H1 (cell line): ENCODE results near the gene TRHDE. TPM values are rescaled to one million over a fixed set of nuclear protein-coding genes. Genes with fewer than 3 reads are reported as not detected.

ENCODE experiments used
- CTCF ChIA-PET: fragments of 300-600 bp; sonication (Branson Sonifier 250); formaldehyde crosslinking; loops from one replicate; lab custom pipeline; 2021; ENCODE audit not compliant: partially characterized antibody; lab: Charles Lee
- POLR2A ChIA-PET: fragments of 300-600 bp; sonication (Branson Sonifier 250); formaldehyde crosslinking; loops from one replicate; lab custom pipeline; 2021; ENCODE audit warnings: inconsistent platforms; ENCODE audit not compliant: partially characterized antibody; lab: Charles Lee
- DNase-seq, 2 experiments: peaks; one replicate each; pipeline versions ENCODE4 v3.0.0 to v3.0.0-alpha.2; 2010 to 2022; ENCODE audit warnings: low spot score in 2 of 2, low read depth in 1 of 2, mixed read lengths in 1 of 2
- FAIRE-seq: peaks from 2 replicates; lab custom pipeline; 2011; peaks lifted over from hg19 to GRCh38; lab: Jason Lieb, UNC
- H2AFZ ChIP-seq: 2 replicates; pipeline ENCODE4 v1.8.1; 2012; ENCODE audit warnings: low read length, inconsistent platforms
- H2AK5ac ChIP-seq: 2 replicates; pipeline ENCODE4 v1.6.1; 2013; ENCODE audit warnings: low read depth, low read length
- H2BK120ac ChIP-seq: replicated peaks from 2 replicates; pipeline ENCODE3; 2013; ENCODE audit warnings: low read depth, low read length, inconsistent platforms
- H2BK12ac ChIP-seq: 2 replicates; pipeline ENCODE4 v1.6.1; 2013; ENCODE audit warnings: low read depth, low read length
- H2BK15ac ChIP-seq: 2 replicates; pipeline ENCODE4 v1.6.1; 2013; ENCODE audit warnings: low read length
- H2BK20ac ChIP-seq: 2 replicates; pipeline ENCODE4 v1.6.1; 2013; ENCODE audit warnings: low read length
- H2BK5ac ChIP-seq: 2 replicates; pipeline ENCODE4 v1.6.1; 2013; ENCODE audit warnings: low read depth, low read length
- H3K14ac ChIP-seq: 2 replicates; pipeline ENCODE4 v1.6.1; 2013; ENCODE audit warnings: inconsistent platforms; ENCODE audit not compliant: insufficient read length
- H3K18ac ChIP-seq: 2 replicates; pipeline ENCODE4 v1.6.1; 2013; ENCODE audit warnings: low read length; ENCODE audit errors: extremely low read depth
- H3K23ac ChIP-seq: 2 replicates; pipeline ENCODE4 v1.6.1; 2013; ENCODE audit warnings: inconsistent platforms; ENCODE audit not compliant: insufficient read length
- H3K23me2 ChIP-seq: 2 replicates; pipeline ENCODE4 v1.6.1; 2013; ENCODE audit warnings: low read depth, low read length
- H3K27ac ChIP-seq: 2 replicates; pipeline ENCODE4 v1.6.1; 2011; ENCODE audit warnings: low read depth, low read length, inconsistent platforms
- H3K27me3 ChIP-seq, 4 experiments: replicated peaks in 1 of 4; 1 replicate in 1 of 4; 2 replicates in 3 of 4; pipeline versions ENCODE4 v1.6.1 to v1.8.1; 2011 to 2013; ENCODE audit warnings: low read length in 3 of 4, mild to moderate bottlenecking in 3 of 4, inconsistent platforms in 2 of 4, mixed read lengths in 2 of 4, moderate library complexity in 1 of 4; ENCODE audit not compliant: control insufficient read depth in 3 of 4, insufficient read depth in 3 of 4; ENCODE audit errors: extremely low read depth in 1 of 4
- H3K36me3 ChIP-seq, 4 experiments: 2 replicates each; pipeline versions ENCODE4 v1.6.1 to v1.8.1; 2011 to 2013; ENCODE audit warnings: mild to moderate bottlenecking in 4 of 4, low read length in 3 of 4, moderate library complexity in 2 of 4, control low read depth in 1 of 4, inconsistent platforms in 1 of 4; ENCODE audit not compliant: insufficient read depth in 4 of 4, control insufficient read depth in 2 of 4
- H3K4ac ChIP-seq: replicated peaks from 2 replicates; pipeline ENCODE3; 2013; ENCODE audit warnings: low read length, low read depth, mixed read lengths, inconsistent platforms; ENCODE audit not compliant: insufficient read length
- H3K4me1 ChIP-seq, 4 experiments: replicated peaks in 1 of 4; 1 replicate in 1 of 4; 2 replicates in 3 of 4; pipeline versions ENCODE4 v1.6.1 to v1.8.1; 2011 to 2013; ENCODE audit warnings: low read length in 3 of 4, inconsistent platforms in 2 of 4, mixed read lengths in 1 of 4; ENCODE audit not compliant: insufficient read depth in 4 of 4, control insufficient read depth in 3 of 4
- H3K4me2 ChIP-seq, 2 experiments: 2 replicates each; pipeline versions ENCODE4 v1.6.1 to v1.8.1; 2011 to 2013; ENCODE audit warnings: low read depth in 2 of 2, low read length in 2 of 2, control low read depth in 1 of 2, inconsistent platforms in 1 of 2, mild to moderate bottlenecking in 1 of 2; ENCODE audit not compliant: insufficient read depth in 1 of 2
- H3K4me3 ChIP-seq, 4 experiments: fragments of 200-600, 300-600 bp in 1 of 4; sonication (generic), shearing (Covaris generic), sonication (Bioruptor Twin) in 1 of 4; 2 replicates each; pipeline versions ENCODE4 v1.5.1 to v1.8.1; 2011 to 2016; ENCODE audit warnings: low read length in 4 of 4, low read depth in 3 of 4, control low read depth in 2 of 4, inconsistent platforms in 2 of 4, mild to moderate bottlenecking in 2 of 4, mixed read lengths in 1 of 4, moderate library complexity in 1 of 4; ENCODE audit not compliant: insufficient read depth in 2 of 4; ENCODE audit errors: extremely low read depth in 1 of 4
- H3K56ac ChIP-seq: replicated peaks from 2 replicates; pipeline ENCODE3; 2013; ENCODE audit warnings: low read depth, mild to moderate bottlenecking, mixed read lengths, low read length, inconsistent platforms; ENCODE audit not compliant: insufficient read length
- H3K79me1 ChIP-seq: 2 replicates; pipeline ENCODE4 v1.6.1; 2013; ENCODE audit warnings: low read depth, low read length, control low read depth
- H3K79me2 ChIP-seq, 2 experiments: 2 replicates each; pipeline versions ENCODE4 v1.6.1 to v1.8.1; 2012 to 2013; ENCODE audit warnings: low read length in 2 of 2, mild to moderate bottlenecking in 2 of 2, inconsistent platforms in 1 of 2; ENCODE audit not compliant: insufficient read depth in 2 of 2, control insufficient read depth in 1 of 2
- H3K9ac ChIP-seq, 4 experiments: replicated peaks in 1 of 4; 1 replicate in 1 of 4; 2 replicates in 3 of 4; pipeline versions ENCODE4 v1.6.1 to v1.8.1; 2011 to 2013; ENCODE audit warnings: low read depth in 3 of 4, low read length in 3 of 4, control low read depth in 2 of 4, mild to moderate bottlenecking in 2 of 4, moderate library complexity in 2 of 4, inconsistent platforms in 1 of 4; ENCODE audit errors: extremely low read depth in 1 of 4
- H3K9me3 ChIP-seq, 2 experiments: 2 replicates each; pipeline versions ENCODE4 v1.6.1 to v1.8.1; 2012 to 2013; ENCODE audit warnings: mild to moderate bottlenecking in 2 of 2, moderate library complexity in 2 of 2, control low read depth in 1 of 2, inconsistent platforms in 1 of 2, low read depth in 1 of 2, low read length in 1 of 2, mixed read lengths in 1 of 2; ENCODE audit not compliant: insufficient read depth in 2 of 2
- H4K20me1 ChIP-seq, 2 experiments: replicated peaks in 1 of 2; 2 replicates each; pipeline versions ENCODE3 to v1.8.1; 2011 to 2013; ENCODE audit warnings: inconsistent platforms in 2 of 2, low read length in 2 of 2, mild to moderate bottlenecking in 1 of 2; ENCODE audit not compliant: insufficient read depth in 2 of 2, control insufficient read depth in 1 of 2
- H4K5ac ChIP-seq: 2 replicates; pipeline ENCODE4 v1.6.1; 2013; ENCODE audit warnings: low read length, low read depth, mixed read lengths, inconsistent platforms; ENCODE audit not compliant: insufficient read length
- H4K8ac ChIP-seq: 2 replicates; pipeline ENCODE4 v1.8.0; 2013; ENCODE audit warnings: mild to moderate bottlenecking, moderate library complexity, low read length, inconsistent platforms; ENCODE audit not compliant: insufficient read depth; ENCODE audit errors: extremely low read depth
- H4K91ac ChIP-seq: replicated peaks from 2 replicates; pipeline ENCODE3; 2013; ENCODE audit warnings: low read length, mixed read lengths, inconsistent platforms; ENCODE audit not compliant: insufficient read length
- CEBPB ChIP-seq: IDR thresholded peaks from 2 replicates; pipeline ENCODE4 v1.6.1; 2012; ENCODE audit warnings: low read depth, low read length
- FOSL1 ChIP-seq: IDR thresholded peaks from 2 replicates; pipeline ENCODE4 v1.6.1; 2011; ENCODE audit warnings: mild to moderate bottlenecking, low read depth, low read length, moderate library complexity; ENCODE audit not compliant: insufficient read depth
- JUN ChIP-seq: IDR thresholded peaks from 2 replicates; pipeline ENCODE4 v1.6.1; 2011; ENCODE audit warnings: low read depth, mild to moderate bottlenecking, improper control_type of control experiment, low read length
- KDM4A ChIP-seq: IDR thresholded peaks from one replicate; pipeline ENCODE4 v1.7.1; 2012; ENCODE audit warnings: low read depth, mild to moderate bottlenecking, moderate library complexity, low read length, inconsistent platforms; ENCODE audit not compliant: severe bottlenecking
- NRF1 ChIP-seq: IDR thresholded peaks from 2 replicates; pipeline ENCODE4 v1.6.1; 2011; ENCODE audit warnings: mild to moderate bottlenecking, low read depth, low read length, improper control_type of control experiment
- POLR2AphosphoS5 ChIP-seq: IDR thresholded peaks from 2 replicates; pipeline ENCODE4 v1.6.1; 2011; ENCODE audit warnings: low read depth, low read length
- POU5F1 ChIP-seq: IDR thresholded peaks from 2 replicates; pipeline ENCODE4 v1.6.1; 2011; ENCODE audit warnings: low read depth, mild to moderate bottlenecking, low read length, moderate library complexity
- RAD21 ChIP-seq, 2 experiments: IDR thresholded peaks in 1 of 2; conservative IDR thresholded peaks in 1 of 2; 2 replicates each; pipeline ENCODE4 v1.6.1; 2011; ENCODE audit warnings: low read depth in 2 of 2, low read length in 2 of 2, improper control_type of control experiment in 1 of 2, inconsistent platforms in 1 of 2, mild to moderate bottlenecking in 1 of 2, moderate library complexity in 1 of 2
- RBBP5 ChIP-seq: IDR thresholded peaks from 2 replicates; pipeline ENCODE4 v1.7.1; 2012; ENCODE audit warnings: low read depth, mild to moderate bottlenecking, inconsistent platforms, low read length, moderate library complexity, borderline replicate concordance
- SIN3A ChIP-seq, 2 experiments: IDR thresholded peaks in 1 of 2; conservative IDR thresholded peaks in 1 of 2; 2 replicates each; pipeline ENCODE4 v1.6.1; 2011 to 2012; ENCODE audit warnings: low read length in 2 of 2, improper control_type of control experiment in 1 of 2, low read depth in 1 of 2, mild to moderate bottlenecking in 1 of 2
- SIX5 ChIP-seq: IDR thresholded peaks from 2 replicates; pipeline ENCODE4 v1.6.1; 2011; ENCODE audit warnings: mild to moderate bottlenecking, low read depth, low read length
- TAF7 ChIP-seq: optimal IDR thresholded peaks from 2 replicates; pipeline ENCODE3; 2011; ENCODE audit warnings: low read depth, mild to moderate bottlenecking, inconsistent platforms, low read length, moderate library complexity, borderline replicate concordance
- WGBS, 2 experiments: shearing (Covaris generic) in 1 of 2; methylation state at CpG; one replicate each; pipeline versions ENCODE4 v1.1.6 to v1.1.7; 2013 to 2015; ENCODE audit warnings: low lambda C conversion rate in 2 of 2, mixed read lengths in 2 of 2, inconsistent platforms in 1 of 2, low coverage in 1 of 2, missing lambda C conversion rate in 1 of 2; ENCODE audit not compliant: insufficient replicate concordance in 2 of 2, insufficient coverage in 1 of 2, insufficient read length in 1 of 2; ENCODE audit errors: extremely low coverage in 1 of 2, missing lambda C conversion rate in 1 of 2; 5-methylcytosine and 5-hydroxymethylcytosine counted together
- polyA plus RNA-seq, 7 experiments: library from polyadenylated mRNA; depleted of rRNA in 3 of 7; stranded (reverse) in 5 of 7; unstranded in 2 of 7; fragments of >200 nt in 5 of 7; fragments of 200-250 nt in 2 of 7; gene quantifications; 1 replicate in 5 of 7; 2 replicates in 1 of 7; 4 replicates in 1 of 7; pipeline versions ENCODE4 v1.2.1 to v1.2.3, GENCODE V29; 2011 to 2013; ENCODE audit warnings: missing spikeins in 2 of 7, mixed read lengths in 2 of 7
- total RNA-seq: library from RNA; stranded (reverse); fragmentation: NEBNext Ultra II Directional; extraction: Animal tissue kit (Norgen Biotek cat#: 25700); gene quantifications from 2 replicates; pipeline ENCODE4 v1.2.1, GENCODE V29; 2021
- TF ChIP-seq, protein P1 (sequence below): IDR thresholded peaks from 2 replicates; pipeline ENCODE4 v1.6.1; 2012; ENCODE audit warnings: low read length, inconsistent platforms

TRHDE gene
- total and polyA plus RNA-seq, 2 of the 8 experiments (the other 6 are each of a cell fraction or from before 2014, with no cell fraction given), result 1.3 to 5.0 TPM

DNA sequence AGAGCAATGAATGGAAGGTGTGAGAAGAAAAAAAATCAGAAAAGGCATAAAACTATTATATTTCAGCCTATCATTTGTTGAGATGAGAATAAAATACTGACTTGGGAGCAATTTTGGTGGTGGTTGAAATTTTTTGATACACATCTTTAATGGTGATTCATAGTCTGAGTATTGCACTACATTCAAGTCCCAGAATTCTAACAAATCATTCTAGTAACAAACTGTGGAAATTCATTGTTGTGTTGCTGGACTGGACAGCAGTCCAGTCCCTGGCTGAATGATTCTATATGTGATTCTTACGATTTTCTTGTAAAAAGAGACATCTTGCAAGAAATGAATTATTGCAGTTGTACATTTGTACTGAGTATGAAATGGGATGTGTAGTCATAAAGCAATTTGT is 268.6 kb downstream of the TRHDE start:
- Histone ChIP-seq H3K14ac (no peak overlapping the region), H3K23ac (no peak overlapping the region), H2AK5ac (no peak overlapping the region), H2BK120ac (no peak overlapping the region), H3K27me3 (no peaks in the 10 kb centered on the region), H2BK15ac (no peak overlapping the region), H2BK12ac (no peak overlapping the region), H2BK5ac (no peak overlapping the region), H4K20me1 (no peaks in the 10 kb centered on the region), H4K91ac (no peak overlapping the region), H3K4me1 (no peaks in the 10 kb centered on the region), H3K9ac (no peak overlapping the region), H3K79me1 (no peaks in the 10 kb centered on the region), H3K79me2 (no peaks in the 10 kb centered on the region), H3K27ac (no peak overlapping the region), H3K56ac (no peak overlapping the region), H3K36me3 (no peaks in the 10 kb centered on the region), H3K23me2 (no peaks in the 10 kb centered on the region), H2BK20ac (no peak overlapping the region), H2AFZ (no peak overlapping the region), H3K4ac (no peak overlapping the region), H3K4me2 (no peak overlapping the region), H4K8ac (no peak overlapping the region), H3K9me3 (no peaks in the 10 kb centered on the region), H3K18ac (no peak overlapping the region), H4K5ac (no peak overlapping the region), H3K4me3 (no peak overlapping the region)
- 92% methylated on average over 1 of the region's 1 CpG; no CpG with 5 or more reads in 1 of the 2 experiments for WGBS, 2 experiments
- FAIRE-seq (no peak), DNase-seq (no peak)
- POLR2A ChIA-PET, result no interaction called here
- CTCF ChIA-PET, result no interaction called here
- TF ChIP-seq KDM4A, result no peak
- TF ChIP-seq JUN, result no peak
- TF ChIP-seq RBBP5, result no peak
- no peak for TF ChIP-seq FOSL1
- TF ChIP-seq CEBPB, result no peak
- TF ChIP-seq, protein P1, sequence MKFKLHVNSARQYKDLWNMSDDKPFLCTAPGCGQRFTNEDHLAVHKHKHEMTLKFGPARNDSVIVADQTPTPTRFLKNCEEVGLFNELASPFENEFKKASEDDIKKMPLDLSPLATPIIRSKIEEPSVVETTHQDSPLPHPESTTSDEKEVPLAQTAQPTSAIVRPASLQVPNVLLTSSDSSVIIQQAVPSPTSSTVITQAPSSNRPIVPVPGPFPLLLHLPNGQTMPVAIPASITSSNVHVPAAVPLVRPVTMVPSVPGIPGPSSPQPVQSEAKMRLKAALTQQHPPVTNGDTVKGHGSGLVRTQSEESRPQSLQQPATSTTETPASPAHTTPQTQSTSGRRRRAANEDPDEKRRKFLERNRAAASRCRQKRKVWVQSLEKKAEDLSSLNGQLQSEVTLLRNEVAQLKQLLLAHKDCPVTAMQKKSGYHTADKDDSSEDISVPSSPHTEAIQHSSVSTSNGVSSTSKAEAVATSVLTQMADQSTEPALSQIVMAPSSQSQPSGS, result no peak
- no peak for TF ChIP-seq POLR2AphosphoS5
- no peak for TF ChIP-seq TAF7
- TF ChIP-seq POU5F1, result no peak
- TF ChIP-seq SIN3A (conservative IDR thresholded peaks at IDR 0.05 in 1 of 2, IDR thresholded peaks at IDR 0.05 in 1 of 2; ENCODE audit: low read depth in 1 of 2, low read length in 2 of 2), result no peak
- TF ChIP-seq RAD21 (IDR thresholded peaks at IDR 0.05 in 1 of 2, conservative IDR thresholded peaks at IDR 0.05 in 1 of 2; ENCODE audit: low read depth in 2 of 2, low read length in 2 of 2), result no peak
- TF ChIP-seq SIX5, result no peak
- TF ChIP-seq NRF1, result no peak
